GM10248 (cell line): ENCODE results near the gene NOL7.

Experiments
- CTCF ChIA-PET: fragments of 300-600 bp; sonication (Branson Sonifier 250); formaldehyde crosslinking; extraction: SDS; loops from one replicate; lab custom pipeline; 2021; ENCODE audit warnings: antibody characterized with exemption; lab: Yijun Ruan, JAX
- POLR2A ChIA-PET: fragments of 350-650 bp; sonication (Branson Sonifier 250); formaldehyde crosslinking; extraction: SDS; loops from one replicate; lab custom pipeline; 2020; ENCODE audit warnings: antibody characterized with exemption; lab: Yijun Ruan, JAX
- DNase-seq: peaks from one replicate; pipeline ENCODE4 v3.0.0; 2012; ENCODE audit errors: extremely low spot score
- TF ChIP-seq, protein P1 (sequence below): IDR thresholded peaks from 2 replicates; pipeline ENCODE4 v1.5.1; 2012; ENCODE audit warnings: mild to moderate bottlenecking, low read depth; ENCODE audit errors: extremely low read depth, missing control alignments, control extremely low read depth

Gene NOL7

DNA sequence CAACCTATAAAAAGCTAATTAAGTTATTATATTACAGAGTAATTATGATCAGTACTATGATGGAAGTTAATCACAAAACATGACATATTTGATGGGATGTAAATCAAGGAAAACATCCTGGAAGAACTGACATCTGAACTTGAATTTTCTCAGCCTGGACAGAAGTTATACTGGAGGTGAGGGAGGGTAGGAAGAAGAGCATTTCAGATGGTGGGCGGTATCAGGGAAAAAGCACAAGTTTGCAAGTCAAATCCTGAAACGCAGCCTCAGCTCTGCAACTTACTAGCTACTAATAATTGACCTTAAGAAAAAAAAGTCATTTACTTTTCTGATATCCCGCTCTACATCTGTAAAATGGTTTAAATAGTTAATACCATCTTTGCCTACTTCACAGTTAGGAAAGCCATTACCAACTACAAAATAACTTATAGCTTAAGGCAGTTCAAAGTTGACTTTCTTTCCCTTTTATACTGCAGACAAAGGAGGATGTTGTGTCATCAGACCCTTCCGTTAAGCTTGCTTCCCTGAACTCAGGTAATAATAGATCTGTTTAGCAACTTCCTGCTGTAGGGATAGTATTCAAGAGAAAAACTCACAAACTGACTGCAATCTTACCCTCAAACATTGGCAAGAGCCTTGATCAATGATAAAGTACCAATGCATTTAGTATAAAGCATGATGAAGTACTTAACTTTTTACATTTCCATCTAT, 21.0 kb downstream of the NOL7 start:
- DNase-seq = no peak
- ChIA-PET CTCF (interaction anchor here (0.6 to 1.7 kb wide), 4 partner anchors 9 to 21 kb away, joined by 3 to 6 read pairs (median 3); partner anchors contain the start of gene NOL7), POLR2A (no interaction called here)
- TF ChIP-seq, protein P1, sequence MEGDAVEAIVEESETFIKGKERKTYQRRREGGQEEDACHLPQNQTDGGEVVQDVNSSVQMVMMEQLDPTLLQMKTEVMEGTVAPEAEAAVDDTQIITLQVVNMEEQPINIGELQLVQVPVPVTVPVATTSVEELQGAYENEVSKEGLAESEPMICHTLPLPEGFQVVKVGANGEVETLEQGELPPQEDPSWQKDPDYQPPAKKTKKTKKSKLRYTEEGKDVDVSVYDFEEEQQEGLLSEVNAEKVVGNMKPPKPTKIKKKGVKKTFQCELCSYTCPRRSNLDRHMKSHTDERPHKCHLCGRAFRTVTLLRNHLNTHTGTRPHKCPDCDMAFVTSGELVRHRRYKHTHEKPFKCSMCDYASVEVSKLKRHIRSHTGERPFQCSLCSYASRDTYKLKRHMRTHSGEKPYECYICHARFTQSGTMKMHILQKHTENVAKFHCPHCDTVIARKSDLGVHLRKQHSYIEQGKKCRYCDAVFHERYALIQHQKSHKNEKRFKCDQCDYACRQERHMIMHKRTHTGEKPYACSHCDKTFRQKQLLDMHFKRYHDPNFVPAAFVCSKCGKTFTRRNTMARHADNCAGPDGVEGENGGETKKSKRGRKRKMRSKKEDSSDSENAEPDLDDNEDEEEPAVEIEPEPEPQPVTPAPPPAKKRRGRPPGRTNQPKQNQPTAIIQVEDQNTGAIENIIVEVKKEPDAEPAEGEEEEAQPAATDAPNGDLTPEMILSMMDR = no peak

DNA sequence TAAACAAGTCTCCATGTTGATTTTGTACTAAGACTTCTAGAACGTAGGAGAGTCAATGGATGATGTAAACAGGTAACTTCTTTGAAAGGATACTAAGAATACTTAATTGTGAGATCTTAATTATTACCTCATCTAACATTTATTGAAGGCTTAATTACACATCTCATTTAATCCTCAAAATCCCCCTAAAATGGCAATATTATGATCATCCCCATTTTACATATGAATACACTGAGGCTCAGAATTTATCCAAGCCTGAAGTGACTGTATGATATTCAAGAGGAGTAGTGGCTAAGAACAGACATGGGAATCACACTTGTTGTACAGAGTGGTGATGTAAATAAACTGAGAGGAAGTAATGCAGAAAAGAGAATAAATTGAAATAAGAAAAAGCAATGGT, 22.9 kb downstream of the NOL7 start:
- no peak for DNase-seq
- TF ChIP-seq, protein P1 = no peak
- ChIA-PET POLR2A (no interaction called here), CTCF (interaction anchor here (0.7 kb wide), 1 partner anchor 24 kb away, joined by 3 read pairs; no protein-coding TSS in a partner anchor)

DNA sequence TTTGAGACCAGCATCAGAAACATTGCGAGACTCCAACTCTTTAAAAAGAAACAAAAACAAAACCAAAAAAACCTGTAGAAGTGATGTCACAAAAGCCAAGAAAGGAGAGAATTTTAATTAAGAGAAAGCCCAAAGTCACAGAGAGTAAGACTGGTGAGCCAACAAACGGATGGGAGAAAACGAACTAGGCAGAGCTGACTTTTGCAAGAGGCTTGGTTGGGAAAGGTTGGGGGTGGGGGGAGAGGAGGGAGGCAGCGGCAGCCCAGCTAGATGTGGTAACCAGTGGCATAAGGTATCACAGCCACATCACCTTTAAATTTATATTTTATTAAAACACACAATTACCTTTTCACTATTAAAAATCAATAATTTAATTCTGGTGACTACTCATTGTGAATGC, 23.5 kb downstream of the NOL7 start:
- TF ChIP-seq, protein P1 = no peak
- ChIA-PET CTCF (interaction anchor here (1.2 to 1.4 kb wide), 2 partner anchors 11 to 23 kb away, joined by 3 read pairs; partner anchors contain the start of gene NOL7), POLR2A (no interaction called here)
- no peak for DNase-seq

GRCh38 chr6:13641315-13641714, 26.2 kb downstream of the NOL7 start:
- CTCF ChIA-PET = interaction anchor here (1.9 kb wide), 1 partner anchor 66 kb away, joined by 4 read pairs; no protein-coding TSS in a partner anchor
- DNase-seq = no peak
- POLR2A ChIA-PET = no interaction called here
- TF ChIP-seq, protein P1 = no peak

- ChIA-PET POLR2A (no interaction called here), CTCF (interaction anchor here (1.4 to 1.9 kb wide), 2 partner anchors 13 to 68 kb away, joined by 4 read pairs; no protein-coding TSS in a partner anchor)
- no peak for DNase-seq
- TF ChIP-seq, protein P1 = no peak
Observed at GRCh38 chr6:13643125-13643524, 28.0 kb downstream of the NOL7 start.

- POLR2A ChIA-PET = no interaction called here
- CTCF ChIA-PET = interaction anchor here (0.7 to 2.0 kb wide), 4 partner anchors 9 to 33 kb away, joined by 3 to 4 read pairs (median 4); partner anchors contain the start of gene NOL7
- TF ChIP-seq, protein P1 = no peak
- DNase-seq = no peak
Observed at GRCh38 chr6:13648850-13649249, 33.7 kb downstream of the NOL7 start.
